GM19193 (cell line): ENCODE measurements around the gene ZNF827.

Experiments used
- POLR2A ChIP-seq: IDR thresholded peaks from 4 replicates; pipeline ENCODE4 v1.6.1; 2011; ENCODE audit not compliant: insufficient read depth, insufficient read length; ENCODE audit errors: extremely low read depth

Gene ZNF827

GRCh38 chr4:145936997-145937901 lies 1.4 kb downstream of the ZNF827 start:
- peak; percentile 55 for TF ChIP-seq POLR2A

- TF ChIP-seq POLR2A, result peak; percentile 9
Observed at GRCh38 chr4:145936142-145936996, 2.3 kb downstream of the ZNF827 start.

GRCh38 chr4:145935253-145936141 lies 3.1 kb downstream of the ZNF827 start:
- peak; percentile 45 for TF ChIP-seq POLR2A

DNA sequence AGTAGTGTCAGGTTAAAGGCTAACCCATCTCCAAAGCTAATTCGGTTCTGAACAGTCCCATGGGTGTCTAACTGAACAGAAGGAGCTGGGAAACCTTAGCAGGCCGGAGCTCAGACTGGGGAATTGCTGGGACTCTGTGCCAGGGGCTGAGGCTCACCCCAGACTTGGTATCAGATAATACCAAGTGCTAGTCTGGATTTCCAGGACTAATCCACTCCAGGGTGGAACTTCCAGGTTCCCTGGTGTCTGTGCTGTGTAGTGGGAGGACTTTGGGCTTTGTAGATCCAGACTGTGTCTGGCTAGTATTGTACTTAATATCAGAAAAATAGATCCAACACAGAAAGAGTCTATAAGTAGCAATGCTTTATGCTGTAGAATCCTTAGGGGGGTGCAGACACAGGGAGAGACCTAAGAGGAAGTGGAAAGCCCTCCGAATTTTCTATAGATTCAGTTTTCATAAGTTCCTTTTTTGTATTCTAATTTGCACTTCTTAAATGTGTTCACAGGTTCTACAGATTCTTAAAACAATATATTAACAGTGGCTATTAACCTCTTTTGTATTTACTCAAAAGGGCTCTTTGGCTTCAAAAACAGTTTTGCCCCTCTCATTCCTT lies 4.1 kb downstream of the ZNF827 start:
- no peak for TF ChIP-seq POLR2A

GRCh38 chr4:145933134-145933533 lies 5.5 kb downstream of the ZNF827 start:
- no peak for TF ChIP-seq POLR2A

DNA sequence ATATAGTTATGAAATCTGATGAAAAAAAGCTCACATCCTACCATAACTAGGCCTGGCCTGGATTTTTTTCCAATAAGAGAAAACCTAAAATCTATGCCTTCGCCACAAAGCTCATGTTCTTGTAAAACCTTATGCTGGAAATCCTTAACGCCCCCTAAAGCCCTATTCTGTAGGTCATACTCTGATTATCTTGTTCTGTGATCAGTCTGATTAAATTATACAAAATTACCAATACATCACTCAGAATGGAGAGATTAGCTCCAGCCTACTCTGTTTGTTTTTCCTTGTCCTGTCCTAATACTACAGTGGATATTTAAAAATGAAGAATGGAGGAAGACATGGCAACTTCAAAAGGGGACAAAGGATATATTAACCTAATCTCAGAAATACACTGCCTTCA lies 7.2 kb downstream of the ZNF827 start:
- no peak for TF ChIP-seq POLR2A

- no peak for TF ChIP-seq POLR2A
Observed at GRCh38 chr4:145930592-145930991, 8.0 kb downstream of the ZNF827 start.

DNA sequence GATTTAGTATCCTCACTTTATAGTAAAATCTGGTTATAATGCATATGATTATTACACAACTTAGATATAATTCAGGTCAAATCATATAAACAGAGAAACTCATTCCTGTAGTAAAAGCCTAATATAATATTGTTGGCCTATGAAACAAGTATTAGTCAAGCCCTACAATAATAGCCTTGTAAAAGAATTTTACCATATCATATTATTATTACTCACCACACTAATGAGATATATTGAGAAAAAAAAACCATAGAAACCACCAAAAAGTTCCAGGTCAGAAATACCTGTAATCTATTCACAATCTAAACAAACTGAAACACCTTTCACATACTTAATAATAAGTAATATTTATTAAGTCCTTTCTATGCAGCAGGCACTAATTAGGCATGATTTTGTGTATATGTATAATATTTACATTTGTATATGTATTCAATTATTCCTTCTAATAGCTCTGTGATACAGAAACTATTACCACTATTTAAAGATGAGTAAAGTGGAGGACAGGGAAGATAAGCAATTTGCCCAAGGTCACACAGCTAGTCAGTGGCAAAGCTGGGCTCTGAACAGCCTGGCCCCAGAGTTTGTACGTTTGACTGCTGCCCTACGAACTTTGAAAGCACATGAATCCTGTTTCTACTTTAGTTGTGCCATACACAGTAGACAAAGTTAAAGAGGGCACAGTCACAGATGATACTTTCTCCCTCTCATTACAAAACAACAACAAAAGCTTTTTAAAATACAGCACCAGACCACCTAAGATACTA lies 9.0 kb downstream of the ZNF827 start:
- TF ChIP-seq POLR2A, result no peak

DNA sequence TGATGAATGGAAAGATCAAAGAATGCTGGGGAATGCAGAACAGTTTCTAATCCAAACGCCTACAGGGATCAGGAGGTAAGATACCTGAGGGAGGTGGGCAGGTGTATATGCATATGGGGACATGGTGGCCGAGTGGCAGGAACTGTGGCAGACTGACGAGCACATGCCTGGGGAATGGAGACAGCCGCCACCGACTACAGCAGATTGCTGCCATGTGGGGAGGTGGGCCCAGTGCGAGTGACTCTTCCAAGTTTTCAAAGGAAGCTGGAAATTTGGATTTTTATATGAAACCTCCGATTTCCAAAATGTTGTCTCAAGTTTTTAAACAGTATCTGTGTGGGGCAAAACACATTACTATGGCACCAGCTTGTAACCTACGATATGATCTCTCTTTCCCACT lies 9.9 kb downstream of the ZNF827 start:
- no peak for TF ChIP-seq POLR2A

GRCh38 chr4:145927030-145927429 lies 11.6 kb downstream of the ZNF827 start:
- no peak for TF ChIP-seq POLR2A

DNA sequence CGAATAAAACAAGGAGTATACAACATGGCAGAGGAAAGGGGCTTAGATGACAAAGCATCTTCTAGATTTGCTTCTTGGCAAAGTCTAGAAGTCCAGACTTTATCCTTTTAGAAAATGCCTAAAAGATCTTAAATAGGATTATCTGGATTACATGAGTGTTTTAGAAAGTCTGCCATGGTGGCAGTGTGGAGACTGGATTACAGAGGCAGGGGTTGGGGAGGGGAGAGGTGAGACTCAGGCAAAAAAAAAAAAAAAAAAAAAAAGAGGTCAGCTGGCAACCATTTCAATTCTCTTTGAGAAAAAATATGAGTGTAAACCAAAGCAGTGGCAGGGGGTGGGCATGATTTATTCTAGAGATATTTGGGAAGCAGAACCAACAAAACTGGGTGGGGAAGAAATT lies 17.4 kb downstream of the ZNF827 start:
- TF ChIP-seq POLR2A, result no peak

- no peak for TF ChIP-seq POLR2A
Observed at GRCh38 chr4:145920205-145920604, 18.4 kb downstream of the ZNF827 start.

DNA sequence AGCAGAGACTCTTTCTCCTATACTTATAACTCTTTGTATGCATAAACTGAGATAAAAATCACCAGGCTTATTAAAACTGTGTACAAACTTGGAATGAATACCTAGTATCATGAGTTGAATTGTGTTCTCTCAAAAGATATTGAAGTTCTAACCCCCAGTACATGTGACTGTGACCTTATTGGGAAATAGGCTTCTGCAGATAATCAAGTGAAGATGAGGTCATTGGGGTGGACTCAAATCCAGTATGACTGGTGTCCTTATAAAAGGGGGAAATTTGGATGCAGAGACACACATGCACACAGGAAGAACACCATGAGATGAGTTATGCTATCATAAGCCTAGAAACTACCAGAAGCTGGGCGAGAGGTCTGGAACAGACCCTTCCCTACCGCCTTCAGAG lies 26.2 kb downstream of the ZNF827 start:
- TF ChIP-seq POLR2A, result no peak

DNA sequence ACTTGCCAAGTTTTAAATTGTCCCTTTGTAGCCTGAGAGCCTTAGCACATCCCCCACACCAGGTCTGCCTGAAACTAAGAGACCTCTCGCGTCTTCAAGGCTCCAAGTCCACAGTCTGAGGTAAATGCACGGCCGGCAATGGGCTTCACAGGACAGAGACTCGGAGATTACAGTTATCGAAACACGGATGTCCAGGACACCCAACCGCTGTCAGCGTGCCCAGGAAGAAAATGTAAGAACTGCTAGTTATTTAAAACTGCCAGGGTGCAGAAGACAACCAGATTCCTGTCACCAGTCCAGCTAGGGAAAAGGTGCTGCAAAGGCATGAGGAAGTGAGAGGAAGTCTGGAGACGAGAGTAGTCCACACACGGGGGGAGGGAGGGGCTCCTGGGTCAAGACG lies 28.9 kb downstream of the ZNF827 start:
- no peak for TF ChIP-seq POLR2A
